ENCODE data around the gene KRT77. TPM values are rescaled to one million over a fixed set of nuclear protein-coding genes. Genes with fewer than 3 reads are reported as not detected.

KRT77 gene
- total RNA-seq, 1 donor from 2014 or later: 2.5 TPM

DNA sequence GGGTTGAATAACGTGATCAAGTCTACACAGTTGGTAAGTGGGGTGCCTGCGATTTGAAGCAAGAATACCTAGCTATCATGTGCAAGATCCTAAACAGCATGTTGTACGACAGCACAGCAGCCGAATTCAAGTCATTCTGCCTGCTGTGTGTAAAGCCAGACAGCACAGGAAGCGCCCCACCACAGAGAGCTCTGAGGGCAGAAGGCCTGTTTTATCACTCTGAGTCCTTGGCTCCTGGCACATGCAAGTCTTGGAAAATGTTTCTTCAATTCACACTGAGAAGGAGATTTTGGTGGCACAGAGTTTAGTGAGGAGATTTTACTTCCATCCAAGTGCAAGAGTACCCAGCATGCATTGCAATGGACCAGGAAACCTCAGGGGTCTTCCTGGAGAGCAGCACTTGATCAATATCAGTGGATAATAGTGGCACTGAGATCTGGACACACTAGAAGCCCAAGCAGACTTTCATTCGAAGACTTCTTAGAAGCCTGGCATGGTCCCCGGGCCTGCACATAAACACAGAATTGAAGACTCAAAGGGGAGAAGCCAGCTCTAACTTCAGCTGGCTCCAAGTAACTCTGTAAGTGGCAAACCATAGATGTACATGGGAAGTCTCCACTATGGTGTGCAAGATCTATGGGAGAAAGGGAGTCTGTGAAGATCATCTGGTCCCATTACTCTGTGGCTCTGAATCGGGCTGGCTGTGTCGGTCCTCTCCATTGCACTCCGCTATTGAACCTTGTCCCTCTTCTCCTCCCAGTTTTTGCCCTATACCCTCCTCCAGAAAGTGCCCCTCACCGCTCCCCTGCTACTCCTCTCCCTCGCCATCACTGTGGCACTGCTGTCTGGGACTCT, 21.6 kb downstream of the KRT77 start:
- H3K27me3 ChIP-seq: no peaks in the 10 kb centered on the region
- no peak for TF ChIP-seq POLR2A (IDR thresholded peaks at IDR 0.05)
- no peak for TF ChIP-seq CTCF (IDR thresholded peaks at IDR 0.05)
- no peak for TF ChIP-seq POLR2AphosphoS5 (IDR thresholded peaks at IDR 0.05; ENCODE audit: insufficient read depth in 1 of 2, low read depth in 1 of 2)
- intact Hi-C loops (cut with DNase I): no loop called here
- no peak overlapping the region for H3K27ac ChIP-seq
- no peak for DNase-seq (ENCODE audit: extremely low spot score in 2 of 2)
- H3K9me3 ChIP-seq: no peaks in the 10 kb centered on the region
- peaks cover 7% of the 10 kb centered on the region for H3K4me1 ChIP-seq
- H3K36me3 ChIP-seq: no peaks in the 10 kb centered on the region
- H3K4me3 ChIP-seq: no peak overlapping the region

DNA sequence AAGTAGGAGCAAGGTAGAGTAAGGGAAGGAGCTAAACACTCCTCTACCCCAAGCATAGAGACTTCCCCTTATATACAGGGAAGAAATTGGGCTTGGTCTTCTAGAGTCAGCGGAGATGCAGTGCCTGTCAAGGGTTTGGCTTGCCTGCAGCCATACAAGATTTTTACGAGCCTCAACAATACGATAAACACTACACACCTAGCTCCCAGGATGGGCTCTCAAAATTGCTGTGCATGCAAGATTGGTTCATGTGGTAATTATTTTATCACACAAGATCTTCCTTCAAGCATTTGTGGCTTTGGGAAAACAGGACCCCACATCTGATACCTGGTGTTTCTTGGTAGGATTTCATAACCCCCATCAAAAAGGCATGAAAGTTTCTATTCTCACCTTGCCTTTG, 23.0 kb downstream of the KRT77 start, which contains the start of gene KRT1:
Gene KRT1 (minus strand): TSS at position 45 of the 400 bp plus-strand sequence. CDS start 59 bp downstream, outside the sequence.
- peaks cover 7% of the 10 kb centered on the region for H3K4me1 ChIP-seq
- DNase-seq (ENCODE audit: extremely low spot score in 2 of 2): no peak
- no peaks in the 10 kb centered on the region for H3K27me3 ChIP-seq
- H3K9me3 ChIP-seq: no peaks in the 10 kb centered on the region
- H3K4me3 ChIP-seq: peak within 1 kb of the TSS in 1 of 2 donors; percentile 9
- no peaks in the 10 kb centered on the region for H3K36me3 ChIP-seq
- TF ChIP-seq POLR2A (IDR thresholded peaks at IDR 0.05) (no peak), CTCF (IDR thresholded peaks at IDR 0.05) (no peak), POLR2AphosphoS5 (IDR thresholded peaks at IDR 0.05; ENCODE audit: insufficient read depth in 1 of 2, low read depth in 1 of 2) (no peak)
- no peak within 1 kb of the TSS for H3K27ac ChIP-seq
- intact Hi-C loops (cut with DNase I): no loop called here

DNA sequence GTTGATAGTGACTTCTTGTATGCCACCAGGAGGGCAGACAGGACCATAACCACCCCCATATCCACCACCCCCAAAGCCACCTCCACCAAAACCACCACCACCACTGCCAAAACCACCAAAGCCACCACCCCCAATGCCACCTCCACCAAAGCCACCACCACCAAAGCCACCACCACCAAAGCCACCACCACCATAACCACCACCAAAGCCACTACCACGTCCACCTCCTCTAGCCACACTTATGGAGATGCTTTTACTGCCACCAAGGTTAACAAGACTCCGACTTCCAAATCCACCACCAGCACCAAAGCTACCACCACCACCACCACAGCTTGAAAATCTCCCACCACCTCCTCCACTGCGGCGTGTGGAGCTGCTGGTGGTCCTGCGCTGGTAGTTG, 23.4 kb downstream of the KRT77 start:
- intact Hi-C loops (cut with DNase I): no loop called here
- H3K4me1 ChIP-seq: peaks cover 7% of the 10 kb centered on the region
- H3K27me3 ChIP-seq: no peaks in the 10 kb centered on the region
- peak overlapping the region in 1 of 2 donors; percentile 9 for H3K4me3 ChIP-seq
- no peaks in the 10 kb centered on the region for H3K36me3 ChIP-seq
- TF ChIP-seq POLR2A (IDR thresholded peaks at IDR 0.05): no peak
- no peak for TF ChIP-seq CTCF (IDR thresholded peaks at IDR 0.05)
- no peak for TF ChIP-seq POLR2AphosphoS5 (IDR thresholded peaks at IDR 0.05; ENCODE audit: insufficient read depth in 1 of 2, low read depth in 1 of 2)
- no peak for DNase-seq (ENCODE audit: extremely low spot score in 2 of 2)
- H3K9me3 ChIP-seq: no peaks in the 10 kb centered on the region
- no peak overlapping the region for H3K27ac ChIP-seq

DNA sequence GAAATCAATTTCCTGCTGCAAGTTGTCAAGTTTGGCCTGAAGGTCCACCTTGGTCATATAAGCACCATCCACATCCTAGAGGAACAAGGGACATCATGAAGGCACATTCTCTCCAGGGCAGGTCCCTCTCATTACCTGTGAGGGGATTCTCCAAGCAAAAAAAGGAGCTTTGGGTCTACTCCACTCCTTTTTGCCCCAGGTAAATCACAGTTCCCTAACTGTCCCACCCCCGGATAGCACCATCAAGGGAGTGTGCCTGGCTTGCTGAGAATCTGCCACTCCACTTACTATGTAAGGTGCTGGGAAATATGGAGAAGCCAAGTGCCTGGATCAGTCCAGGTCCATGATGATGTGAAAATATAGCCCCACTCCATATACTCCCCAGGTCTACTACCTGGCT, 25.7 kb downstream of the KRT77 start:
- intact Hi-C loops (cut with DNase I): no loop called here
- H3K36me3 ChIP-seq: no peaks in the 10 kb centered on the region
- H3K9me3 ChIP-seq: no peaks in the 10 kb centered on the region
- no peak overlapping the region for H3K4me3 ChIP-seq
- H3K27ac ChIP-seq: no peak overlapping the region
- no peak for TF ChIP-seq POLR2AphosphoS5 (IDR thresholded peaks at IDR 0.05; ENCODE audit: insufficient read depth in 1 of 2, low read depth in 1 of 2)
- no peak for TF ChIP-seq POLR2A (IDR thresholded peaks at IDR 0.05)
- no peak for TF ChIP-seq CTCF (IDR thresholded peaks at IDR 0.05)
- H3K4me1 ChIP-seq: peaks cover 2% of the 10 kb centered on the region
- H3K27me3 ChIP-seq: no peaks in the 10 kb centered on the region
- DNase-seq (ENCODE audit: extremely low spot score in 2 of 2): no peak

- Histone ChIP-seq H3K36me3 (no peaks in the 10 kb centered on the region), H3K4me3 (no peak overlapping the region), H3K27ac (no peak overlapping the region), H3K27me3 (no peaks in the 10 kb centered on the region), H3K9me3 (no peaks in the 10 kb centered on the region), H3K4me1 (peaks cover 4% of the 10 kb centered on the region)
- DNase-seq (ENCODE audit: extremely low spot score in 2 of 2): no peak
- intact Hi-C loops (cut with DNase I): no loop called here
- TF ChIP-seq POLR2A (IDR thresholded peaks at IDR 0.05) (no peak), CTCF (IDR thresholded peaks at IDR 0.05) (no peak), POLR2AphosphoS5 (IDR thresholded peaks at IDR 0.05; ENCODE audit: insufficient read depth in 1 of 2, low read depth in 1 of 2) (no peak)
Observed at GRCh38 chr12:52677126-52677525, 26.2 kb downstream of the KRT77 start.

All from vagina (tissue), 2 donors.